ENCODE data around the gene MYRIP.

- TF ChIP-seq CTCF (IDR thresholded peaks at IDR 0.05; ENCODE audit: low read depth, low read length) (no peak), POLR2A (IDR thresholded peaks at IDR 0.05; ENCODE audit: extremely low read depth, insufficient read length) (no peak), MAX (IDR thresholded peaks at IDR 0.05; ENCODE audit: low read depth, low read length) (no peak)
Observed at GRCh38 chr3:40248591-40248990, 439.2 kb downstream of the MYRIP start.
